IMR-90 (cell line): ENCODE data around the gene MUC5B. TPM values are rescaled to one million over a fixed set of nuclear protein-coding genes. Genes with fewer than 3 reads are reported as not detected.

ENCODE experiments used
- ATAC-seq: fragments of 200-7000 bp; cut with Tn5 transposase; 2 replicates; pipeline ENCODE4 v1.9.1; 2020; ENCODE audit warnings: low read depth, mild to moderate bottlenecking, moderate library complexity
- BruUV-seq: library from RNA; stranded (reverse); fragments of 400-500 nt; replicated peaks from 2 replicates; lab custom pipeline; 2021; lab: Mats Ljungman, UMichigan
- CTCF ChIA-PET: fragments of 300-600 bp; formaldehyde crosslinking; extraction: SDS; loops from one replicate; lab custom pipeline; 2021; ENCODE audit warnings: antibody characterized with exemption; lab: Yijun Ruan, JAX
- POLR2A ChIA-PET: fragments of 300-600 bp; sonication (Branson Sonifier 250); formaldehyde crosslinking; loops from one replicate; lab custom pipeline; 2022; ENCODE audit warnings: antibody characterized with exemption; ENCODE audit not compliant: unreplicated experiment; lab: Charles Lee
- DNase-seq: peaks from one replicate; pipeline ENCODE4 v3.0.0; 2013
- H2AFZ ChIP-seq: replicated peaks from 2 replicates; pipeline ENCODE3; 2013; ENCODE audit warnings: low read length, mild to moderate bottlenecking; ENCODE audit not compliant: poor library complexity
- H2AK5ac ChIP-seq: 2 replicates; pipeline ENCODE4 v1.6.1; 2013; ENCODE audit warnings: low read depth, low read length, inconsistent platforms
- H2AK9ac ChIP-seq: replicated peaks from 2 replicates; pipeline ENCODE3; 2013; ENCODE audit warnings: mild to moderate bottlenecking, low read depth, low read length, moderate library complexity; ENCODE audit not compliant: poor library complexity
- H2BK120ac ChIP-seq: 2 replicates; pipeline ENCODE4 v1.6.1; 2013; ENCODE audit warnings: low read depth, low read length, inconsistent platforms
- H2BK15ac ChIP-seq: 3 replicates; pipeline ENCODE4 v1.6.1; 2013; ENCODE audit warnings: low read depth, low read length, inconsistent platforms
- H2BK20ac ChIP-seq: 2 replicates; pipeline ENCODE4 v1.6.1; 2013; ENCODE audit warnings: low read depth, mild to moderate bottlenecking, inconsistent platforms, low read length, moderate library complexity
- H2BK5ac ChIP-seq: 2 replicates; pipeline ENCODE4 v1.6.1; 2013; ENCODE audit warnings: mild to moderate bottlenecking, low read depth, low read length, inconsistent platforms; ENCODE audit not compliant: poor library complexity, severe bottlenecking
- H3K14ac ChIP-seq: replicated peaks from 2 replicates; pipeline ENCODE4 v1.6.1; 2013; ENCODE audit warnings: low read depth, low read length, inconsistent platforms
- H3K18ac ChIP-seq: 2 replicates; pipeline ENCODE4 v1.6.1; 2013; ENCODE audit warnings: low read depth, low read length, control low read depth
- H3K23ac ChIP-seq: 2 replicates; pipeline ENCODE4 v1.6.1; 2013; ENCODE audit warnings: low read depth, low read length, inconsistent platforms
- H3K27ac ChIP-seq: 2 replicates; pipeline ENCODE4 v1.5.1; 2013; ENCODE audit warnings: mild to moderate bottlenecking, control low read depth, low read length; ENCODE audit not compliant: insufficient read depth
- H3K27me3 ChIP-seq: 2 replicates; pipeline ENCODE4 v1.6.1; 2013; ENCODE audit warnings: low read length; ENCODE audit not compliant: control insufficient read depth, insufficient read depth
- H3K36me3 ChIP-seq: 2 replicates; pipeline ENCODE4 v1.6.1; 2013; ENCODE audit warnings: low read length, mixed read lengths; ENCODE audit not compliant: control insufficient read depth, insufficient read depth
- H3K4ac ChIP-seq: 2 replicates; pipeline ENCODE4 v1.6.1; 2013; ENCODE audit warnings: low read depth, low read length, inconsistent platforms
- H3K4me1 ChIP-seq: 2 replicates; pipeline ENCODE4 v1.6.1; 2013; ENCODE audit warnings: low read length, mixed read lengths; ENCODE audit not compliant: control insufficient read depth, insufficient read depth
- H3K4me2 ChIP-seq: 2 replicates; pipeline ENCODE4 v1.6.1; 2013; ENCODE audit warnings: low read depth, mild to moderate bottlenecking, control low read depth, low read length, moderate library complexity
- H3K4me3 ChIP-seq: 2 replicates; pipeline ENCODE4 v1.5.1; 2013; ENCODE audit warnings: low read depth, mild to moderate bottlenecking, control low read depth, low read length, moderate library complexity; ENCODE audit not compliant: insufficient read depth
- H3K56ac ChIP-seq: 2 replicates; pipeline ENCODE4 v1.6.1; 2013; ENCODE audit warnings: low read length, inconsistent platforms; ENCODE audit not compliant: insufficient read depth; ENCODE audit errors: extremely low read depth
- H3K79me1 ChIP-seq, 2 experiments: 2 replicates each; pipeline ENCODE4 v1.6.1; 2013; ENCODE audit warnings: low read length in 2 of 2, inconsistent platforms in 1 of 2, low read depth in 1 of 2
- H3K9ac ChIP-seq: 2 replicates; pipeline ENCODE4 v1.6.1; 2013; ENCODE audit warnings: low read depth, low read length, control low read depth
- H3K9me1 ChIP-seq: 2 replicates; pipeline ENCODE4 v1.6.1; 2013; ENCODE audit warnings: low read length, inconsistent platforms; ENCODE audit not compliant: insufficient read depth
- H3K9me3 ChIP-seq: 2 replicates; pipeline ENCODE4 v1.6.1; 2013; ENCODE audit warnings: low read length; ENCODE audit not compliant: control insufficient read depth, insufficient read depth
- H4K20me1 ChIP-seq: 2 replicates; pipeline ENCODE4 v1.6.1; 2013; ENCODE audit warnings: low read length, inconsistent platforms; ENCODE audit not compliant: insufficient read depth
- H4K5ac ChIP-seq: 2 replicates; pipeline ENCODE4 v1.6.1; 2013; ENCODE audit warnings: mild to moderate bottlenecking, low read depth, low read length, control low read depth
- H4K8ac ChIP-seq, 2 experiments: 2 replicates each; pipeline ENCODE4 v1.6.1; 2013; ENCODE audit warnings: low read depth in 2 of 2, low read length in 2 of 2, control low read depth in 1 of 2, inconsistent platforms in 1 of 2
- H4K91ac ChIP-seq: 2 replicates; pipeline ENCODE4 v1.6.1; 2013; ENCODE audit warnings: low read depth, low read length, inconsistent platforms; ENCODE audit not compliant: insufficient read depth
- BHLHE40 ChIP-seq: fragments of 150-350 bp; IDR thresholded peaks from 2 replicates; pipeline ENCODE4 v1.6.1; 2016; ENCODE audit warnings: mild to moderate bottlenecking, low read depth, low read length
- CEBPB ChIP-seq: IDR thresholded peaks from 2 replicates; pipeline ENCODE4 v1.6.1; 2012; ENCODE audit warnings: low read depth, low read length, improper control_type of control experiment
- ELK1 ChIP-seq: fragments of 150-350 bp; IDR thresholded peaks from 2 replicates; pipeline ENCODE4 v1.6.1; 2016; ENCODE audit warnings: low read depth, mild to moderate bottlenecking, low read length, moderate library complexity, borderline replicate concordance
- SMC3 ChIP-seq: fragments of 150-350 bp; IDR thresholded peaks from 2 replicates; pipeline ENCODE4 v1.6.1; 2016; ENCODE audit warnings: low read depth, mild to moderate bottlenecking, antibody characterized with exemption, low read length, moderate library complexity
- whole genome bisulfite sequencing, 2 experiments: methylation state at CpG; one replicate each; pipeline versions ENCODE4 v1.1.5 to v1.1.7; 2013; ENCODE audit warnings: missing lambda C conversion rate in 2 of 2; ENCODE audit not compliant: insufficient read length in 1 of 2; ENCODE audit errors: extremely low coverage in 2 of 2; 5-methylcytosine and 5-hydroxymethylcytosine counted together
- dilution Hi-C: fragments of 300-500 bp; cut with HindIII; formaldehyde crosslinking; loops from one replicate; pipeline ENCODE4 v1.14.3; 2018; ENCODE audit warnings: low sequenced_read_pairs; ENCODE audit not compliant: unreplicated experiment
- in situ Hi-C: fragments of 300-500 bp; cut with MboI; formaldehyde crosslinking; loops from 3 replicates; pipeline ENCODE4 v1.14.3; 2019; ENCODE audit warnings: low sequenced_read_pairs, inconsistent platforms, mixed read lengths
- intact Hi-C: fragments of 100-400 bp; cut with micrococcal nuclease; formaldehyde crosslinking; loops from 2 replicates; pipeline ENCODE4 v1.10.0; 2022
- polyA plus RNA-seq, 3 experiments: library from polyadenylated mRNA; depleted of rRNA; stranded (reverse); fragments of >200 nt; gene quantifications; 2 replicates each; pipeline ENCODE4 v1.2.3, GENCODE V29; 2012; ENCODE audit warnings: low replicate concordance in 1 of 3
- total RNA-seq: library from RNA; depleted of rRNA; stranded (reverse); fragments of >200 nt; gene quantifications from 2 replicates; pipeline ENCODE4 v1.2.3, GENCODE V29; 2012

Gene MUC5B
- total and polyA plus RNA-seq, 2 of the 4 experiments (the other 2 are of a cell fraction) = not detected

GRCh38 chr11:1271406-1271805, 48.5 kb downstream of the MUC5B start:
- intact Hi-C loops (no loop called here), dilution Hi-C loops (no loop called here), in situ Hi-C loops (no loop called here)
- no peak overlapping the region for H4K91ac ChIP-seq
- no peaks in the 10 kb centered on the region for H3K27me3 ChIP-seq
- ChIA-PET POLR2A (no interaction called here), CTCF (no interaction called here)
- H4K5ac ChIP-seq = no peak overlapping the region
- DNase-seq (no peak), ATAC-seq (peak; percentile 46; the same call in 1 of the 2 replicates)
- H3K9me3 ChIP-seq = no peaks in the 10 kb centered on the region
- no peak overlapping the region for H2AFZ ChIP-seq
- H3K4me1 ChIP-seq = no peaks in the 10 kb centered on the region
- no peak overlapping the region for H2BK20ac ChIP-seq
- no peak overlapping the region for H3K23ac ChIP-seq
- no peaks in the 10 kb centered on the region; a peak in 1 of 4 replicates for H3K79me1 ChIP-seq
- H2AK5ac ChIP-seq = no peak overlapping the region
- H2BK15ac ChIP-seq = no peak overlapping the region
- H3K36me3 ChIP-seq = peaks cover 19% of the 10 kb centered on the region
- no peak overlapping the region for H2BK120ac ChIP-seq
- WGBS, 2 experiments = 63% methylated on average over 5 of the region's 9 CpGs; no CpG with 5 or more reads in 1 of the 2 experiments
- H3K9ac ChIP-seq = no peak overlapping the region
- H3K14ac ChIP-seq = no peak overlapping the region; the same call in 1 of the 2 replicates
- no peak overlapping the region for H2BK5ac ChIP-seq
- no TSS peak for BruUV-seq
- H3K56ac ChIP-seq = no peak overlapping the region
- no peak overlapping the region for H4K8ac ChIP-seq
- TF ChIP-seq BHLHE40 (no peak), ELK1 (no peak), CEBPB (no peak), SMC3 (no peak)
- H3K18ac ChIP-seq = no peak overlapping the region
- no peak overlapping the region for H3K4me2 ChIP-seq
- H3K27ac ChIP-seq = no peak overlapping the region
- no peaks in the 10 kb centered on the region for H4K20me1 ChIP-seq
- H3K9me1 ChIP-seq = no peaks in the 10 kb centered on the region
- no peak overlapping the region for H2AK9ac ChIP-seq
- H3K4ac ChIP-seq = no peak overlapping the region
- H3K4me3 ChIP-seq = no peak overlapping the region
